ENCODE measurements around the gene LZTR1. TPM values are rescaled to one million over a fixed set of nuclear protein-coding genes. Genes with fewer than 3 reads are reported as not detected.

Gene LZTR1
- total and polyA plus RNA-seq, 2 of the 8 experiments (the other 6 are each of a cell fraction or from before 2014, with no cell fraction given): 22.3 to 31.0 TPM

- TF ChIP-seq SUZ12 (IDR thresholded peaks at IDR 0.05; ENCODE audit: low read length) (no peak), TAF1 (IDR thresholded peaks at IDR 0.05; ENCODE audit: low read depth, low read length) (no peak), ATF2 (IDR thresholded peaks at IDR 0.05; ENCODE audit: low read length) (no peak), KDM4A (IDR thresholded peaks at IDR 0.05; ENCODE audit: low read depth, low read length, severe bottlenecking) (no peak), SIN3A (conservative IDR thresholded peaks at IDR 0.05 in 1 of 2, IDR thresholded peaks at IDR 0.05 in 1 of 2; ENCODE audit: low read depth in 1 of 2, low read length in 2 of 2) (no peak)
These were observed 38.1 kb upstream of the LZTR1 start (continued) for GRCh38 chr22:20944042-20944441.
